H9 (cell line): ENCODE data around the gene SLC25A48. TPM values are rescaled to one million over a fixed set of nuclear protein-coding genes. Genes with fewer than 3 reads are reported as not detected.
A peak's percentile ranks its signal among the peaks of the same experiment; 100 is the strongest.

Experiments
- DNase-seq: peaks from one replicate; pipeline ENCODE4 v3.0.0-alpha.2; 2017
- H2AFZ ChIP-seq: one replicate; pipeline ENCODE4 v1.6.1; 2013; ENCODE audit warnings: mild to moderate bottlenecking, low read length, control low read depth, moderate library complexity
- H2AK5ac ChIP-seq: 2 replicates; pipeline ENCODE4 v1.6.1; 2013; ENCODE audit warnings: low read length, control low read depth, mixed read lengths; ENCODE audit not compliant: insufficient read length
- H2BK120ac ChIP-seq: one replicate; pipeline ENCODE4 v1.6.1; 2013; ENCODE audit warnings: low read depth, mild to moderate bottlenecking, low read length, control low read depth, inconsistent platforms; ENCODE audit not compliant: poor library complexity, severe bottlenecking
- H2BK12ac ChIP-seq: 2 replicates; pipeline ENCODE4 v1.6.1; 2013; ENCODE audit warnings: low read length, control low read depth, mixed read lengths, low read depth; ENCODE audit not compliant: insufficient read length
- H2BK15ac ChIP-seq: 2 replicates; pipeline ENCODE4 v1.6.1; 2013; ENCODE audit warnings: low read depth, low read length, control low read depth
- H2BK20ac ChIP-seq: one replicate; pipeline ENCODE4 v1.6.1; 2013; ENCODE audit warnings: low read depth, mild to moderate bottlenecking, low read length, control low read depth, inconsistent platforms; ENCODE audit not compliant: poor library complexity, severe bottlenecking
- H2BK5ac ChIP-seq: 2 replicates; pipeline ENCODE4 v1.6.1; 2013; ENCODE audit warnings: low read length, control low read depth, mixed read lengths; ENCODE audit not compliant: insufficient read length
- H3K14ac ChIP-seq: 2 replicates; pipeline ENCODE4 v1.6.1; 2013; ENCODE audit warnings: low read length, control low read depth; ENCODE audit not compliant: insufficient read depth
- H3K18ac ChIP-seq: 2 replicates; pipeline ENCODE4 v1.6.1; 2013; ENCODE audit warnings: low read depth, mild to moderate bottlenecking, mixed read lengths, low read length, control low read depth; ENCODE audit not compliant: insufficient read length
- H3K23ac ChIP-seq: 2 replicates; pipeline ENCODE4 v1.6.1; 2013; ENCODE audit warnings: low read length, control low read depth, mixed read lengths, low read depth; ENCODE audit not compliant: insufficient read length
- H3K23me2 ChIP-seq: 2 replicates; pipeline ENCODE4 v1.6.1; 2013; ENCODE audit warnings: low read depth, mild to moderate bottlenecking, mixed read lengths, low read length, control low read depth; ENCODE audit not compliant: insufficient read length, poor library complexity, severe bottlenecking
- H3K27ac ChIP-seq: 2 replicates; pipeline ENCODE4 v1.5.1; 2013; ENCODE audit warnings: low read length, control low read depth, mixed read lengths, low read depth; ENCODE audit not compliant: insufficient read length
- H3K27me3 ChIP-seq: 2 replicates; pipeline ENCODE4 v1.6.1; 2013; ENCODE audit warnings: low read length, control low read depth, inconsistent platforms; ENCODE audit not compliant: insufficient read depth
- H3K4ac ChIP-seq: 2 replicates; pipeline ENCODE4 v1.6.1; 2013; ENCODE audit warnings: low read depth, mild to moderate bottlenecking, control low read depth, inconsistent platforms, low read length, moderate library complexity
- H3K4me1 ChIP-seq: 2 replicates; pipeline ENCODE4 v1.6.1; 2013; ENCODE audit warnings: low read length, control low read depth, inconsistent platforms; ENCODE audit not compliant: insufficient read depth
- H3K4me2 ChIP-seq: 2 replicates; pipeline ENCODE4 v1.6.1; 2013; ENCODE audit warnings: low read length, control low read depth, mixed read lengths; ENCODE audit not compliant: insufficient read length, insufficient read depth
- H3K56ac ChIP-seq: 2 replicates; pipeline ENCODE4 v1.6.1; 2013; ENCODE audit warnings: low read depth, mild to moderate bottlenecking, mixed read lengths, low read length, control low read depth; ENCODE audit not compliant: insufficient read length
- H3K79me1 ChIP-seq: 2 replicates; pipeline ENCODE4 v1.6.1; 2013; ENCODE audit warnings: low read depth, mild to moderate bottlenecking, moderate library complexity, low read length, control low read depth, inconsistent platforms; ENCODE audit not compliant: insufficient read depth, poor library complexity, severe bottlenecking
- H3K79me2 ChIP-seq: 2 replicates; pipeline ENCODE4 v1.6.1; 2013; ENCODE audit warnings: low read length, control low read depth, inconsistent platforms; ENCODE audit not compliant: insufficient read depth
- H3K9ac ChIP-seq: 2 replicates; pipeline ENCODE4 v1.6.1; 2013; ENCODE audit warnings: low read length, control low read depth, mixed read lengths; ENCODE audit not compliant: insufficient read length; ENCODE audit errors: extremely low read depth
- H3K9me3 ChIP-seq: one replicate; pipeline ENCODE4 v1.6.1; 2013; ENCODE audit warnings: low read depth, low read length, inconsistent platforms; ENCODE audit not compliant: control insufficient read depth
- H3T11ph ChIP-seq: one replicate; pipeline ENCODE4 v1.6.1; 2013; ENCODE audit warnings: mild to moderate bottlenecking, low read length, control low read depth, inconsistent platforms
- H4K20me1 ChIP-seq: one replicate; pipeline ENCODE4 v1.6.1; 2013; ENCODE audit not compliant: control insufficient read depth, insufficient read length, insufficient read depth
- H4K5ac ChIP-seq: 2 replicates; pipeline ENCODE4 v1.6.1; 2013; ENCODE audit warnings: low read depth, mild to moderate bottlenecking, mixed read lengths, low read length, control low read depth; ENCODE audit not compliant: insufficient read length
- H4K8ac ChIP-seq: replicated peaks from 2 replicates; pipeline ENCODE4 v1.6.1; 2013; ENCODE audit warnings: low read length, control low read depth, mixed read lengths, low read depth; ENCODE audit not compliant: insufficient read length
- H4K91ac ChIP-seq: 2 replicates; pipeline ENCODE4 v1.6.1; 2013; ENCODE audit warnings: low read depth, mild to moderate bottlenecking, moderate library complexity, mixed read lengths, low read length, control low read depth; ENCODE audit not compliant: insufficient read length
- H3K27ac Mint-ChIP-seq, 3 experiments: 2 replicates in 2 of 3; 3 replicates in 1 of 3; pipeline ENCODE4 v1.8.0; 2020 to 2021; ENCODE audit warnings: mixed read lengths in 3 of 3, mild to moderate bottlenecking in 1 of 3, moderate library complexity in 1 of 3
- H3K27me3 Mint-ChIP-seq: 2 replicates; pipeline ENCODE4 v1.8.0; 2021; ENCODE audit warnings: low read depth, mild to moderate bottlenecking, moderate library complexity, mixed read lengths
- H3K36me3 Mint-ChIP-seq, 3 experiments: 2 replicates in 2 of 3; 3 replicates in 1 of 3; pipeline ENCODE4 v1.8.0; 2020 to 2021; ENCODE audit warnings: low read depth in 3 of 3, mixed read lengths in 3 of 3; ENCODE audit not compliant: insufficient read depth in 1 of 3
- H3K4me1 Mint-ChIP-seq, 2 experiments: 2 replicates each; pipeline ENCODE4 v1.8.0; 2020; ENCODE audit warnings: mixed read lengths in 2 of 2
- H3K4me3 Mint-ChIP-seq, 2 experiments: 2 replicates in 1 of 2; 3 replicates in 1 of 2; pipeline ENCODE4 v1.8.0; 2020 to 2021; ENCODE audit warnings: mild to moderate bottlenecking in 2 of 2, mixed read lengths in 2 of 2, moderate library complexity in 1 of 2
- H3K9me3 Mint-ChIP-seq, 2 experiments: 2 replicates in 1 of 2; 3 replicates in 1 of 2; pipeline ENCODE4 v1.8.0; 2020; ENCODE audit warnings: mild to moderate bottlenecking in 2 of 2, mixed read lengths in 2 of 2, moderate library complexity in 1 of 2
- WGBS: extraction: QIAGEN DNeasy Blood & Tissue Kit; methylation state at CpG from one replicate; pipeline ENCODE4 v1.1.7; 2013; ENCODE audit warnings: missing lambda C conversion rate, low lambda C conversion rate, mixed read lengths; ENCODE audit not compliant: insufficient read length; ENCODE audit errors: extremely low coverage; 5-methylcytosine and 5-hydroxymethylcytosine counted together
- total RNA-seq: library from RNA; stranded (reverse); gene quantifications from 2 replicates; pipeline ENCODE4 v1.2.1, GENCODE V29; 2021
- TF ChIP-seq, protein P1 (sequence below): fragments of 200-600 bp; sonication (generic); conservative IDR thresholded peaks from 3 replicates; pipeline ENCODE4 v1.8.0; 2021; ENCODE audit warnings: antibody characterized with exemption, mild to moderate bottlenecking

Gene SLC25A48
- total RNA-seq, 1 experiment from 2014 or later, result 0.66 TPM

- no peak overlapping the region for H4K91ac ChIP-seq
- H2BK5ac ChIP-seq, result no peak overlapping the region
- no peak overlapping the region for H3K4ac ChIP-seq
- no peaks in the 10 kb centered on the region; the same call in 1 of the 2 replicates for H3K4me1 ChIP-seq
- Mint-ChIP-seq H3K4me3 (no peak overlapping the region), H3K4me1 (peaks cover 6 to 11% of the 10 kb centered on the region in 2 experiments), H3K27ac (no peak overlapping the region), H3K36me3 (peaks cover 5 to 6% (median 6%) of the 10 kb centered on the region in 3 experiments; a peak in 5 of 7 replicates), H3K27me3 (peaks cover 89% of the 10 kb centered on the region), H3K9me3 (peaks cover 7% of the 10 kb centered on the region in 2 experiments)
- DNase-seq, result peak; percentile 21
- no peak overlapping the region for H3K18ac ChIP-seq
- H3K14ac ChIP-seq, result no peak overlapping the region
- no peak overlapping the region for H4K8ac ChIP-seq
- no peak overlapping the region for H2BK120ac ChIP-seq
- peaks cover 10% of the 10 kb centered on the region; the same call in 1 of the 2 replicates for H3K27me3 ChIP-seq
- no peak overlapping the region for H4K5ac ChIP-seq
- H2BK12ac ChIP-seq, result no peak overlapping the region
- no peak overlapping the region for H2BK15ac ChIP-seq
- H3K23me2 ChIP-seq, result peaks cover 8% of the 10 kb centered on the region
- whole genome bisulfite sequencing, result no CpG with 5 or more reads among the region's 14 CpGs
- H3K56ac ChIP-seq, result no peak overlapping the region
- no peak overlapping the region for H3K23ac ChIP-seq
- H2AFZ ChIP-seq, result no peak overlapping the region
- no peak overlapping the region for H2AK5ac ChIP-seq
- H3K9ac ChIP-seq, result no peak overlapping the region
- H3K27ac ChIP-seq, result no peak overlapping the region
- no peaks in the 10 kb centered on the region for H3K79me1 ChIP-seq
- H3K4me2 ChIP-seq, result no peak overlapping the region
- TF ChIP-seq, protein P1, sequence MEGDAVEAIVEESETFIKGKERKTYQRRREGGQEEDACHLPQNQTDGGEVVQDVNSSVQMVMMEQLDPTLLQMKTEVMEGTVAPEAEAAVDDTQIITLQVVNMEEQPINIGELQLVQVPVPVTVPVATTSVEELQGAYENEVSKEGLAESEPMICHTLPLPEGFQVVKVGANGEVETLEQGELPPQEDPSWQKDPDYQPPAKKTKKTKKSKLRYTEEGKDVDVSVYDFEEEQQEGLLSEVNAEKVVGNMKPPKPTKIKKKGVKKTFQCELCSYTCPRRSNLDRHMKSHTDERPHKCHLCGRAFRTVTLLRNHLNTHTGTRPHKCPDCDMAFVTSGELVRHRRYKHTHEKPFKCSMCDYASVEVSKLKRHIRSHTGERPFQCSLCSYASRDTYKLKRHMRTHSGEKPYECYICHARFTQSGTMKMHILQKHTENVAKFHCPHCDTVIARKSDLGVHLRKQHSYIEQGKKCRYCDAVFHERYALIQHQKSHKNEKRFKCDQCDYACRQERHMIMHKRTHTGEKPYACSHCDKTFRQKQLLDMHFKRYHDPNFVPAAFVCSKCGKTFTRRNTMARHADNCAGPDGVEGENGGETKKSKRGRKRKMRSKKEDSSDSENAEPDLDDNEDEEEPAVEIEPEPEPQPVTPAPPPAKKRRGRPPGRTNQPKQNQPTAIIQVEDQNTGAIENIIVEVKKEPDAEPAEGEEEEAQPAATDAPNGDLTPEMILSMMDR, result no peak
- H2BK20ac ChIP-seq, result no peak overlapping the region
- no peak overlapping the region for H3T11ph ChIP-seq
- H4K20me1 ChIP-seq, result no peaks in the 10 kb centered on the region
- no peaks in the 10 kb centered on the region for H3K9me3 ChIP-seq
- no peaks in the 10 kb centered on the region for H3K79me2 ChIP-seq
These were observed 1.2 kb upstream of the SLC25A48 start for GRCh38 chr5:135832941-135833920.
